ENCODE results near the gene POTEF. TPM values are rescaled to one million over a fixed set of nuclear protein-coding genes. Genes with fewer than 3 reads are reported as not detected.
"Not testable (repeated sequence)": the region's sequence is repeated elsewhere in the genome, so short reads cannot be mapped to it uniquely, and the experiment has no call there.

Gene POTEF
- total and polyA plus RNA-seq, 2 of the 4 experiments (the other 2 are of a cell fraction) = not detected

- CTCF ChIA-PET; H3K56ac ChIP-seq (ENCODE audit: extremely low read depth, insufficient read depth, low read length); H3K18ac ChIP-seq (ENCODE audit: low read depth, low read length); H2AK9ac ChIP-seq (replicated peaks; ENCODE audit: low read depth, low read length, poor library complexity); H3K27ac ChIP-seq (ENCODE audit: insufficient read depth, low read length); H3K4me2 ChIP-seq (ENCODE audit: low read depth, low read length); H3K36me3 ChIP-seq (ENCODE audit: control insufficient read depth, insufficient read depth, low read length); H4K8ac ChIP-seq (ENCODE audit: low read depth in 2 of 2, low read length in 2 of 2); dilution Hi-C loops (cut with HindIII; ENCODE audit: low sequenced_read_pairs, unreplicated experiment); intact Hi-C loops (cut with micrococcal nuclease); H2BK20ac ChIP-seq (ENCODE audit: low read depth, low read length); H2AFZ ChIP-seq (replicated peaks; ENCODE audit: low read length, poor library complexity); H3K9me1 ChIP-seq (ENCODE audit: insufficient read depth, low read length); H4K5ac ChIP-seq (ENCODE audit: low read depth, low read length); H3K4me1 ChIP-seq (ENCODE audit: control insufficient read depth, insufficient read depth, low read length); H3K9ac ChIP-seq (ENCODE audit: low read depth, low read length); H3K23ac ChIP-seq (ENCODE audit: low read depth, low read length); H4K91ac ChIP-seq (ENCODE audit: insufficient read depth, low read depth, low read length); in situ Hi-C loops (cut with MboI; ENCODE audit: low sequenced_read_pairs); H3K9me3 ChIP-seq (ENCODE audit: control insufficient read depth, insufficient read depth, low read length); H2BK15ac ChIP-seq (ENCODE audit: low read depth, low read length); H3K27me3 ChIP-seq (ENCODE audit: control insufficient read depth, insufficient read depth, low read length); H3K79me1 ChIP-seq (ENCODE audit: low read depth in 1 of 2, low read length in 2 of 2); BruUV-seq (replicated peaks); H3K4me3 ChIP-seq (ENCODE audit: insufficient read depth, low read depth, low read length); H4K20me1 ChIP-seq (ENCODE audit: insufficient read depth, low read length); H2BK5ac ChIP-seq (ENCODE audit: low read depth, low read length, poor library complexity, severe bottlenecking); DNase-seq; H3K4ac ChIP-seq (ENCODE audit: low read depth, low read length); H2BK120ac ChIP-seq (ENCODE audit: low read depth, low read length); POLR2A ChIA-PET (ENCODE audit: unreplicated experiment); ATAC-seq (ENCODE audit: low read depth); H2AK5ac ChIP-seq (ENCODE audit: low read depth, low read length); H3K14ac ChIP-seq (replicated peaks; ENCODE audit: low read depth, low read length): not testable (repeated sequence)
- no CpG with 5 or more reads among the region's 10 CpGs for WGBS, 2 experiments (ENCODE audit: extremely low coverage in 2 of 2, insufficient read length in 1 of 2)
Measured at GRCh38 chr2:130059982-130060381, 69.0 kb downstream of the POTEF start.

DNA sequence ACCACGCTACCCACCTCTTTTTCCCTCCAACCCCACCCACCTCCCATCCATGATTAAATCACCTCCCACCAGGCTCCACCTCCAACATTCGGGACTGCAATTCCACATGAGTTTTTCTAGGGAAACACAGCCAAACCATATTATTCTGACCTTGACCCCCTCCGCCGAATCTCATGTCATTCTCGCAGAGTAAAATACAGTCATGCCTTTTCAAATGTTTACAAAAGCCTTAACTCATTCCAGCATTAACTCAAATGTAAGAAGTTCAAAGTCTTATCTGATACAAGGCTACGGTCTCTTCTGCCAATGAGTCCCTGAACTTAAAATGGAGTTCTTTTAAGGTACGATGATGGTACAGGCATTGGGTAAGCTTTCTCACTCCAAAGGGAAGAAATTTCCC, 72.7 kb downstream of the POTEF start:
- H3K4ac ChIP-seq (ENCODE audit: low read depth, low read length); dilution Hi-C loops (cut with HindIII; ENCODE audit: low sequenced_read_pairs, unreplicated experiment); H3K36me3 ChIP-seq (ENCODE audit: control insufficient read depth, insufficient read depth, low read length); H3K56ac ChIP-seq (ENCODE audit: extremely low read depth, insufficient read depth, low read length); intact Hi-C loops (cut with micrococcal nuclease); H3K27ac ChIP-seq (ENCODE audit: insufficient read depth, low read length); H3K14ac ChIP-seq (replicated peaks; ENCODE audit: low read depth, low read length); H3K18ac ChIP-seq (ENCODE audit: low read depth, low read length); in situ Hi-C loops (cut with MboI; ENCODE audit: low sequenced_read_pairs); BruUV-seq (replicated peaks); H3K4me1 ChIP-seq (ENCODE audit: control insufficient read depth, insufficient read depth, low read length); DNase-seq; H3K9me1 ChIP-seq (ENCODE audit: insufficient read depth, low read length); H2BK120ac ChIP-seq (ENCODE audit: low read depth, low read length); H4K5ac ChIP-seq (ENCODE audit: low read depth, low read length); H2BK20ac ChIP-seq (ENCODE audit: low read depth, low read length); H3K9ac ChIP-seq (ENCODE audit: low read depth, low read length); H3K9me3 ChIP-seq (ENCODE audit: control insufficient read depth, insufficient read depth, low read length); H2AFZ ChIP-seq (replicated peaks; ENCODE audit: low read length, poor library complexity); H4K20me1 ChIP-seq (ENCODE audit: insufficient read depth, low read length); ATAC-seq (ENCODE audit: low read depth); H3K4me3 ChIP-seq (ENCODE audit: insufficient read depth, low read depth, low read length); H2BK15ac ChIP-seq (ENCODE audit: low read depth, low read length); CTCF ChIA-PET; POLR2A ChIA-PET (ENCODE audit: unreplicated experiment); H4K8ac ChIP-seq (ENCODE audit: low read depth in 2 of 2, low read length in 2 of 2); H3K27me3 ChIP-seq (ENCODE audit: control insufficient read depth, insufficient read depth, low read length); H2AK5ac ChIP-seq (ENCODE audit: low read depth, low read length); H2BK5ac ChIP-seq (ENCODE audit: low read depth, low read length, poor library complexity, severe bottlenecking); H3K4me2 ChIP-seq (ENCODE audit: low read depth, low read length); H4K91ac ChIP-seq (ENCODE audit: insufficient read depth, low read depth, low read length); H3K79me1 ChIP-seq (ENCODE audit: low read depth in 1 of 2, low read length in 2 of 2); H2AK9ac ChIP-seq (replicated peaks; ENCODE audit: low read depth, low read length, poor library complexity); H3K23ac ChIP-seq (ENCODE audit: low read depth, low read length): not testable (repeated sequence)
- WGBS, 2 experiments (ENCODE audit: extremely low coverage in 2 of 2, insufficient read length in 1 of 2) = no CpG with 5 or more reads among the region's 7 CpGs

Measured in IMR-90 (cell line).